PFSK-1 (cell line): Measurements from ENCODE around the gene GIGYF1.

Experiments
- FOXP2 ChIP-seq: optimal IDR thresholded peaks from 2 replicates; pipeline ENCODE3; 2011; ENCODE audit warnings: borderline replicate concordance, control low read depth, inconsistent platforms; ENCODE audit not compliant: insufficient read depth; ENCODE audit errors: extremely low read length, extremely low read depth
- POLR2AphosphoS5 ChIP-seq: IDR thresholded peaks from 2 replicates; pipeline ENCODE4 v1.6.1; 2012; ENCODE audit warnings: low read depth, mild to moderate bottlenecking, control low read depth, low read length, moderate library complexity
- REST ChIP-seq, 2 experiments: IDR thresholded peaks; 2 replicates each; pipeline versions ENCODE4 v1.6.1 to v1.8.0; 2011 to 2012; ENCODE audit warnings: low read depth in 2 of 2, low read length in 2 of 2, control low read depth in 1 of 2, inconsistent platforms in 1 of 2, mild to moderate bottlenecking in 1 of 2, moderate library complexity in 1 of 2; ENCODE audit not compliant: insufficient read depth in 1 of 2
- SIN3A ChIP-seq: IDR thresholded peaks from 2 replicates; pipeline ENCODE4 v1.6.1; 2012; ENCODE audit warnings: mild to moderate bottlenecking, low read length, moderate library complexity, borderline replicate concordance; ENCODE audit not compliant: insufficient read depth
- TAF1 ChIP-seq: IDR thresholded peaks from 2 replicates; pipeline ENCODE4 v1.6.1; 2012; ENCODE audit warnings: low read length, control low read depth, borderline replicate concordance; ENCODE audit not compliant: insufficient read depth

Gene GIGYF1

GRCh38 chr7:100686822-100687211 lies 7.2 kb downstream of the GIGYF1 start:
- TF ChIP-seq REST (IDR thresholded peaks at IDR 0.05; ENCODE audit: insufficient read depth in 1 of 2, low read depth in 2 of 2, low read length in 2 of 2) (no peak), FOXP2 (no peak), POLR2AphosphoS5 (no peak), SIN3A (no peak), TAF1 (no peak)

GRCh38 chr7:100686201-100686821 lies 7.7 kb downstream of the GIGYF1 start:
- TF ChIP-seq POLR2AphosphoS5 (no peak), SIN3A (no peak), FOXP2 (no peak), REST (IDR thresholded peaks at IDR 0.05; ENCODE audit: insufficient read depth in 1 of 2, low read depth in 2 of 2, low read length in 2 of 2) (no peak), TAF1 (no peak)

- TF ChIP-seq TAF1 (no peak), SIN3A (no peak), FOXP2 (no peak), REST (IDR thresholded peaks at IDR 0.05; ENCODE audit: insufficient read depth in 1 of 2, low read depth in 2 of 2, low read length in 2 of 2) (no peak), POLR2AphosphoS5 (no peak)
Measured at GRCh38 chr7:100685631-100686145, 8.4 kb downstream of the GIGYF1 start.

- no peak for TF ChIP-seq POLR2AphosphoS5
- TF ChIP-seq TAF1: no peak
- no peak for TF ChIP-seq REST (IDR thresholded peaks at IDR 0.05; ENCODE audit: insufficient read depth in 1 of 2, low read depth in 2 of 2, low read length in 2 of 2)
- TF ChIP-seq FOXP2: no peak
- TF ChIP-seq SIN3A: no peak
Measured at GRCh38 chr7:100685049-100685605, 8.9 kb downstream of the GIGYF1 start.
